ENCODE results near the gene PICALM.

GRCh38 chr11:85939099-85940015 is 129.5 kb downstream of the PICALM start:
- no peak for TF ChIP-seq CTCF (IDR thresholded peaks at IDR 0.05)
- no peak for TF ChIP-seq POLR2AphosphoS5 (IDR thresholded peaks at IDR 0.05)
- no peak for TF ChIP-seq POLR2A (IDR thresholded peaks at IDR 0.05)

All from gastroesophageal sphincter (tissue), 3 donors.